Heart right ventricle (tissue), 16 donors: ENCODE measurements around the gene ABO. TPM values are rescaled to one million over a fixed set of nuclear protein-coding genes. Genes with fewer than 3 reads are reported as not detected.
"Not testable (repeated sequence)": the region's sequence is repeated elsewhere in the genome, so short reads cannot be mapped to it uniquely, and the experiment has no call there.

Source experiments
- ATAC-seq, 8 donors: fragments of 200-7000 bp; cut with Tn5 transposase; one replicate each; pipeline ENCODE4 v1.9.1; 2020; ENCODE audit warnings: mild to moderate bottlenecking in 8 of 8, moderate library complexity in 8 of 8, moderate number of reproducible peaks in 1 of 8
- DNase-seq, 2 donors: peaks; one replicate each; pipeline ENCODE4 v3.0.0-alpha.2; 2020
- H3K27ac ChIP-seq, 10 donors: fragments of 200-600 bp; sonication (generic) in 2 of 10; one replicate each; pipeline versions ENCODE4 v1.5.0 to v1.8.0; 2020 to 2022; ENCODE audit warnings: mild to moderate bottlenecking in 3 of 10
- H3K27me3 ChIP-seq, 7 donors: fragments of 200-600 bp; one replicate each; pipeline ENCODE4 v1.8.0; 2021 to 2022; ENCODE audit warnings: mild to moderate bottlenecking in 2 of 7
- H3K36me3 ChIP-seq, 9 donors: fragments of 200-600 bp; sonication (generic) in 1 of 9; one replicate each; pipeline versions ENCODE4 v1.5.0 to v1.8.0; 2020 to 2022; ENCODE audit warnings: mild to moderate bottlenecking in 2 of 9
- H3K4me1 ChIP-seq, 9 donors: fragments of 200-600 bp; sonication (generic) in 1 of 9; one replicate each; pipeline versions ENCODE4 v1.5.0 to v1.8.0; 2020 to 2022; ENCODE audit warnings: mild to moderate bottlenecking in 4 of 9
- H3K4me3 ChIP-seq, 10 donors: fragments of 200-600 bp; sonication (generic) in 2 of 10; one replicate each; pipeline versions ENCODE4 v1.5.0 to v1.8.0; 2020 to 2022; ENCODE audit warnings: mild to moderate bottlenecking in 7 of 10, moderate library complexity in 2 of 10
- H3K9me3 ChIP-seq, 11 donors: fragments of 200-600 bp in 10 of 11; sonication (generic) in 2 of 11; one replicate each; pipeline versions ENCODE4 v1.5.0 to v1.8.0; 2013 to 2022; ENCODE audit warnings: mild to moderate bottlenecking in 2 of 11, control low read depth in 1 of 11, moderate library complexity in 1 of 11
- CTCF ChIP-seq, 9 donors: fragments of 200-600 bp; sonication (generic) in 2 of 9; IDR thresholded peaks; one replicate each; pipeline versions ENCODE4 v1.5.0 to v1.8.0; 2021 to 2022; ENCODE audit warnings: antibody characterized with exemption in 9 of 9, mild to moderate bottlenecking in 5 of 9, moderate library complexity in 1 of 9
- WGBS, 2 donors: extraction: QIAGEN DNeasy Blood & Tissue Kit; methylation state at CpG; one replicate each; pipeline ENCODE4 v1.1.7; 2013; ENCODE audit warnings: inconsistent platforms in 1 of 2; 5-methylcytosine and 5-hydroxymethylcytosine counted together
- intact Hi-C, 10 donors: fragments of 100-400 bp; cut with DNase I; formaldehyde crosslinking; loops; one replicate each; pipeline versions ENCODE4 v1.11.1 to v1.14.2; 2022
- polyA plus RNA-seq, 2 donors: library from polyadenylated mRNA; stranded (reverse); fragments of 200-250 nt; gene quantifications; one replicate each; pipeline ENCODE4 v1.2.3, GENCODE V29; 2013
- total RNA-seq, 10 donors: library from RNA; stranded (reverse); fragmentation: NEBNext Ultra II Directional in 3 of 10; extraction: Animal tissue kit (Norgen Biotek cat#: 25700) in 3 of 10; gene quantifications; one replicate each; pipeline versions ENCODE4 v1.2.1 to v1.2.4, GENCODE V29; 2021 to 2023
- donor health status: Arrhythmogenic right ventricular cardiomyopathy.
- donor health status: ischemic (EF 13 %, LVEDD 7.1; RV severe dilation, severe dysfunction).
- donor health status: healthy with polysubstance abuse.
- donor health status: DM: no; HTN: yes; CAD: no.
- donor health status: DM: no; HTN: no; CAD: no.
- donor health status: ischemic (EF 25% LVEDD 6.9; RV normal size, moderate dysfunction).
- donor health status: ischemic (EF 25% LVEDD 5.7; RV mildly dilated, moderate dysfunction).
- donor health status: healthy.
- donor health status: DM: yes; HTN: yes; CAD: no.
- donor health status: Ischemic cardiomyopathy.
- donor health status: ischemic (EF 35%, LVEDD 5.7; RV mildly dilated, moderate dysfunction).
- donor health status: nonischemic (EF 11% LVEDD 7.7; RV severe dilation, severe dysfunction).
- donor health status: DM: yes; HTN: yes; CAD: no.
- donor health status: PGD.
- donor health status: ischemic (EF 29% LVEDD 5.4; RV normal size, mild dysfunction).
- donor health status: nonischemic (EF 23%, LVEDD 6.1; RV moderate dilation, normal function).

The ABO gene
- total and polyA plus RNA-seq, 12 donors = 0.25 to 2.9 (median 1.6) TPM

- no peaks in the 10 kb centered on the region for H3K4me1 ChIP-seq
- ATAC-seq = no peak
- no peaks in the 10 kb centered on the region for H3K9me3 ChIP-seq
- H3K36me3 ChIP-seq = no peaks in the 10 kb centered on the region
- 58 to 65% methylated on average over 13 of the region's 13 CpGs for WGBS, 2 donors
- no peak for DNase-seq
- intact Hi-C loops = loop anchor here in 1 of 10 donors (5.0 kb wide), 1 partner anchor 134 kb away; no protein-coding TSS in a partner anchor
- H3K27me3 ChIP-seq = peaks cover 0 to 10% (median 0%) of the 10 kb centered on the region in 7 donors
- no peak overlapping the region for H3K27ac ChIP-seq
- TF ChIP-seq CTCF (IDR thresholded peaks at IDR 0.05) = no peak
- no peak overlapping the region for H3K4me3 ChIP-seq
Measured at GRCh38 chr9:133321411-133321935, 46.5 kb upstream of the ABO start.

- intact Hi-C loops = loop anchor here in 1 of 10 donors (5.0 kb wide), 1 partner anchor 133 kb away; no protein-coding TSS in a partner anchor
- H3K27me3 ChIP-seq = peaks cover 0 to 10% (median 0%) of the 10 kb centered on the region in 7 donors
- no peaks in the 10 kb centered on the region for H3K36me3 ChIP-seq
- H3K27ac ChIP-seq = no peak overlapping the region
- DNase-seq (no peak), ATAC-seq (no peak)
- H3K4me3 ChIP-seq = no peak overlapping the region
- 77 to 80% methylated on average over 13 of the region's 13 CpGs for WGBS, 2 donors
- H3K4me1 ChIP-seq = no peaks in the 10 kb centered on the region
- H3K9me3 ChIP-seq = no peaks in the 10 kb centered on the region
- no peak for TF ChIP-seq CTCF (IDR thresholded peaks at IDR 0.05)
Measured at GRCh38 chr9:133320421-133320881, 45.5 kb upstream of the ABO start.

- H3K9me3 ChIP-seq, ATAC-seq, H3K27ac ChIP-seq, intact Hi-C loops, H3K4me3 ChIP-seq, H3K36me3 ChIP-seq, H3K4me1 ChIP-seq, H3K27me3 ChIP-seq, DNase-seq: not testable (repeated sequence)
- 78 to 80% methylated on average over 12 to 13 of the region's 13 CpGs for WGBS, 2 donors
Measured at GRCh38 chr9:133317551-133317950, 42.5 kb upstream of the ABO start.

GRCh38 chr9:133315997-133316396 lies 41.0 kb upstream of the ABO start:
- ATAC-seq = no peak
- no peak for TF ChIP-seq CTCF (IDR thresholded peaks at IDR 0.05)

GRCh38 chr9:133309608-133310007 lies 34.6 kb upstream of the ABO start:
- no peak overlapping the region for H3K27ac ChIP-seq
- no peaks in the 10 kb centered on the region for H3K36me3 ChIP-seq
- no peak for ATAC-seq
- H3K9me3 ChIP-seq = peaks cover 0 to 5% (median 0%) of the 10 kb centered on the region in 11 donors
- no peaks in the 10 kb centered on the region for H3K4me1 ChIP-seq
- no peak overlapping the region for H3K4me3 ChIP-seq
- WGBS, 2 donors = 83 to 88% methylated on average over 6 of the region's 6 CpGs
- DNase-seq = no peak
- intact Hi-C loops = no loop called here
- TF ChIP-seq CTCF (IDR thresholded peaks at IDR 0.05) = no peak
- H3K27me3 ChIP-seq = peaks cover 0 to 21% (median 5%) of the 10 kb centered on the region in 7 donors

More at GRCh38 chr9:133315997-133316396, 41.0 kb upstream of the ABO start:
- H3K27me3 ChIP-seq = peaks cover 0 to 4% (median 0%) of the 10 kb centered on the region in 7 donors
- H3K9me3 ChIP-seq = no peaks in the 10 kb centered on the region
- WGBS, 2 donors = 69 to 75% methylated on average over 2 of the region's 2 CpGs
- no peaks in the 10 kb centered on the region for H3K4me1 ChIP-seq
- H3K27ac ChIP-seq = no peak overlapping the region
- H3K36me3 ChIP-seq = no peaks in the 10 kb centered on the region
- no peak overlapping the region for H3K4me3 ChIP-seq
- DNase-seq = no peak
- intact Hi-C loops = no loop called here
